ENCODE results near the gene TADA3.

- TF ChIP-seq, protein P1, sequence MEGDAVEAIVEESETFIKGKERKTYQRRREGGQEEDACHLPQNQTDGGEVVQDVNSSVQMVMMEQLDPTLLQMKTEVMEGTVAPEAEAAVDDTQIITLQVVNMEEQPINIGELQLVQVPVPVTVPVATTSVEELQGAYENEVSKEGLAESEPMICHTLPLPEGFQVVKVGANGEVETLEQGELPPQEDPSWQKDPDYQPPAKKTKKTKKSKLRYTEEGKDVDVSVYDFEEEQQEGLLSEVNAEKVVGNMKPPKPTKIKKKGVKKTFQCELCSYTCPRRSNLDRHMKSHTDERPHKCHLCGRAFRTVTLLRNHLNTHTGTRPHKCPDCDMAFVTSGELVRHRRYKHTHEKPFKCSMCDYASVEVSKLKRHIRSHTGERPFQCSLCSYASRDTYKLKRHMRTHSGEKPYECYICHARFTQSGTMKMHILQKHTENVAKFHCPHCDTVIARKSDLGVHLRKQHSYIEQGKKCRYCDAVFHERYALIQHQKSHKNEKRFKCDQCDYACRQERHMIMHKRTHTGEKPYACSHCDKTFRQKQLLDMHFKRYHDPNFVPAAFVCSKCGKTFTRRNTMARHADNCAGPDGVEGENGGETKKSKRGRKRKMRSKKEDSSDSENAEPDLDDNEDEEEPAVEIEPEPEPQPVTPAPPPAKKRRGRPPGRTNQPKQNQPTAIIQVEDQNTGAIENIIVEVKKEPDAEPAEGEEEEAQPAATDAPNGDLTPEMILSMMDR (IDR thresholded peaks at IDR 0.05; ENCODE audit: insufficient read depth, low read depth, low read length) = no peak
- no peak for TF ChIP-seq EZH2 (IDR thresholded peaks at IDR 0.05; ENCODE audit: insufficient read depth, low read length)
These were observed 29.4 kb downstream of the TADA3 start for GRCh38 chr3:9762871-9763270.
